Stimulated activated CD8-positive, alpha-beta memory T cell treated with anti-CD3 and anti-CD28 coated beads, Interleukin-4, amount 100 ng/mL, for 48 hours (primary cell): ENCODE data around the gene TMEFF1.
"Not testable (repeated sequence)": the region's sequence is repeated elsewhere in the genome, so short reads cannot be mapped to it uniquely, and the experiment has no call there.

Source experiments
- DNase-seq: peaks from one replicate; pipeline ENCODE4 v3.0.0-alpha.2; 2020

Gene TMEFF1, protein sequence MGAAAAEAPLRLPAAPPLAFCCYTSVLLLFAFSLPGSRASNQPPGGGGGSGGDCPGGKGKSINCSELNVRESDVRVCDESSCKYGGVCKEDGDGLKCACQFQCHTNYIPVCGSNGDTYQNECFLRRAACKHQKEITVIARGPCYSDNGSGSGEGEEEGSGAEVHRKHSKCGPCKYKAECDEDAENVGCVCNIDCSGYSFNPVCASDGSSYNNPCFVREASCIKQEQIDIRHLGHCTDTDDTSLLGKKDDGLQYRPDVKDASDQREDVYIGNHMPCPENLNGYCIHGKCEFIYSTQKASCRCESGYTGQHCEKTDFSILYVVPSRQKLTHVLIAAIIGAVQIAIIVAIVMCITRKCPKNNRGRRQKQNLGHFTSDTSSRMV

DNA sequence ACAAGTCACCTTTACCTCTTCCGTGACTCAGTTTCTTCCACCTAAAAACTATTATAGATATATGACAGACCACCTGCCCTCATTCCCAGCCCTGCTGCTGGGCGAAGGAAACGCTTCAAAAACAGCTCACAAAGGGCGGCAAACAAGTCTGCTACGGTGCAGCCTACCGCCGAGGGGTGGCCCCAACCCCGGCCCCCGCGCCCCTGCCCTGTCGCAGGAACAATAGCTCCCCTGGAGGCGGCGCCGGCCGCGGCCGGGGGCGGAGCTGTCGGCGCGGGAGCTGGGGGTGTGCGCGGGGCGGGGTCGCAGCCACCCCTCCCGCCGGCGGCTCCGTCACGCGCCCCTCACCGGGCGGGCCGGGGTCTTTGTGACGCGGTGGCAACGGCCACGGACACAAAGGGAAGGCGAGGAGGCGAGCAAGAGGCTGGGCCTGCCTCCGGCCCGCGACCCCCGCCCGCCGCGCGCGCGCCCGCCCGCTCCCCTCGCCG is at the start of gene TMEFF1:
TMEFF1 (plus strand) TSS at position 362 of the 488 bp plus-strand sequence. CDS start 396 bp downstream, outside the sequence.
- DNase-seq: peak; percentile 65

DNA sequence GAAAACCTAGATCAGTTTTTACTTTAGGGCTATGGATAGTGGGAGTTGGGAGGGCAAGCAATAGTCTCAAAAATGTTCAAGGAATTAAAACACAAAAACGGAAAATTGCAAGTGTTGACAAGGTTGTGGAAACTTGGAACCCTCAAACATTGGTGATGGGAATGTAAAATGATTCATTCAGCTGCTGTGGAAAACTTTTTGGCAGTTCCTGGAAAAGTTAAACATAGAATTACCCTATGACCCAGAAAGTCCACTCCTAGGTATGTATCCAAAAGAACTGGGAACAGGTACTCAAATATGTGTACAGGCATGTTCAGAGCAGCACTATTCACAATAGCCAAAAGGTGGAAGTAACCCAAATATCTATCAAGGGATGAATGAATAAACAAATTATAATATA is 47.2 kb upstream of the TMEFF1 start:
- no peak for DNase-seq

DNA sequence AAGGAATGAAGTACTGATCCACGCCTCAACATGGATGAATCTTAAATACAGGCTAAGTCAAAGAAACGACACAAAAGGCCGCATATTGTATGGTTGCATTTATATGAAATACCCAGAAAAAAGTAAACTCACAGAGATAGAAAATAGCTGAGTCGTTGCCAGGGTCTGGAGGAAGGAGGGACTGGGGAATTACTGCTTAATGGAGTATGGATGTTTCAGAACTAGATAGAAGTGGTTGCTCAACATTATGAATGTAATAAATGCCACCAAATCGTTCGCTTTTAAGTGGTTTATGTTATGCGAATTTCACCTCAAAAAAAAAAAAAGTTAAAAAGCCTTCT is 46.8 kb upstream of the TMEFF1 start:
- DNase-seq: no peak

DNA sequence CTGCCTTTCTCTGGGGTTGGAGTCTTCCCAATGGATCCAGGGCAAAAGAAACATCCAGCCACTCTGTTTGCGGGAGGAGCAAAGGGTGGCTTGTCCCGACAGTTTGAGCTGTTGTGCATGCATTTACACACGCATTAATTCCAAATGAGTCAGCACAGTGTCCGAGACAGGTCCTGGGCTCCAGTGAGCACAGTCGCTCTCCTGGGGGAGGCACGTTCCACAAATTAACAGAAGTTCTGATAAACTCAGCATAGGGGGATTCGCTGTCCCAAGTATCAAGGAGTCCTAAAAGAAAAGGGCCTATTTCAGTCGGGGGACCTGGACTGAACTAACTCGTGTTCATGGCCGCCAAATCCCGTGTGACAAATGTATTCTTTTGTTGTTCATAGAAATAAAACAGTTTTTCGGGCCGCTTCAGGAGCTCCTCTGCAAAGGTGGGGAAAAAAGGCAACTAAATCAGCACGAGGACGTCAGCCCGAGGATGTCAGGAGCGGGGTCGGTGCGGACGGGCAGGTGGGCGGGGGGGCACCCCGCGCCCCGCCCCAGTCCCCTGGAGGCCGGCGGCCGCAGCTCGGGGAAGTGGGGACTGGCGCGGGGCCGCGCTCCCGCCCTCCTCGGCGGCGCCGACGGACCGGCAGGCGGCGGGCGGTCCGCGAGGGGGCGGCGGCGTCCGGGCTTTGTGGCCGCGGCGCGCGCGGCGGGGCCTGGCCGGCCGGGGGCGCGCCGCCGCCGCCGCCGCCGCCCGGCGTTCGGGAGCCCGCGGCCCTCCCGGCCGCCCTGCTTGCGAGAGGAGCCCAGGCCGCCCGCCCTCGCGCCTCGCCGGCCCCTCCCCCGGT is 46.2 kb upstream of the TMEFF1 start, which contains the start of gene MSANTD3:
MSANTD3 (plus strand) TSS at position 614 of the 836 bp plus-strand sequence. CDS start 14,796 bp downstream, outside the sequence.
- DNase-seq: peak; percentile 69

DNA sequence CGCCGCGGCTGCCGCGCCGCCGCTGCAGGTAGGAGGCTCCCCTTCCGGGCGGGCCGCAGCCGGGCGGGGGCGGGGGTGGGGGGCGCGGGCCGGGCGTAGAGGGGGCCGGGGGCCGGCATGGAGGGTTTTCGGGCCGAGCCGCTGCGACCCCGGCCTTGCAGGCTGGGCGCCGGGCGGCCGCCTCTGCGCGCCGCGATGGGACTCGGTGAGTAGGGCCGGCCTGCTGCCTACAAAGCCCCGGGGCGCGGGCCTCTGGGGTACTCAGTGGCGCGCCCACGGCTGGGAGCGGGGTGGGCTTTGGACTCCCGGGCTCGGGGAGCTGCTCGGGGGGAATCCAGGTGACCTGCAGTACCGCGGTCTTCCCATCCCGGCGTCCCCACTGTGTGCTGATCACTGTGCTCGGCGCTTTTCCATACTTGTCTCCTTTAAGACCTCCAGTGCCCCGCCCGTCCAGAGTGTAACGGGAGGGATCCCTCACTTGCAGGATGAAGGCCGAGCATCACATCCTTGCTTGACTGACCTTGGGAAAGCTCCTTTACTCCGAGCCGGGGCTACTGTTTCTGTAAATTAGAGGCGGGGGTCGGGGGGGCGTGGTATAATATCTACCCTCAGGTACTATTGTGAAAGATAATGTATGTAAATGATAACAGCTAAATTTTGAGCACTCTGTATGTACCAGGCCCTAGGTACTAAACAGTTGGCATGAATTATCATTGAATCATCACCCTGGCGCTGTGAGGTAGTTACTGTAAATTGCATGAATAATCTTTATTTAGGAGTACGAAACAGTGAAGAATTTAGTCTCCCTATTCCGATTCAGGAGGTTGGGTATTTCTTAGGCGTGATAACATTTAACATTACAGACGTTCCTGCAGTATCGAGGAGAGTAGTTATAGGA is 45.3 kb upstream of the TMEFF1 start:
- peak; percentile 53 for DNase-seq

DNA sequence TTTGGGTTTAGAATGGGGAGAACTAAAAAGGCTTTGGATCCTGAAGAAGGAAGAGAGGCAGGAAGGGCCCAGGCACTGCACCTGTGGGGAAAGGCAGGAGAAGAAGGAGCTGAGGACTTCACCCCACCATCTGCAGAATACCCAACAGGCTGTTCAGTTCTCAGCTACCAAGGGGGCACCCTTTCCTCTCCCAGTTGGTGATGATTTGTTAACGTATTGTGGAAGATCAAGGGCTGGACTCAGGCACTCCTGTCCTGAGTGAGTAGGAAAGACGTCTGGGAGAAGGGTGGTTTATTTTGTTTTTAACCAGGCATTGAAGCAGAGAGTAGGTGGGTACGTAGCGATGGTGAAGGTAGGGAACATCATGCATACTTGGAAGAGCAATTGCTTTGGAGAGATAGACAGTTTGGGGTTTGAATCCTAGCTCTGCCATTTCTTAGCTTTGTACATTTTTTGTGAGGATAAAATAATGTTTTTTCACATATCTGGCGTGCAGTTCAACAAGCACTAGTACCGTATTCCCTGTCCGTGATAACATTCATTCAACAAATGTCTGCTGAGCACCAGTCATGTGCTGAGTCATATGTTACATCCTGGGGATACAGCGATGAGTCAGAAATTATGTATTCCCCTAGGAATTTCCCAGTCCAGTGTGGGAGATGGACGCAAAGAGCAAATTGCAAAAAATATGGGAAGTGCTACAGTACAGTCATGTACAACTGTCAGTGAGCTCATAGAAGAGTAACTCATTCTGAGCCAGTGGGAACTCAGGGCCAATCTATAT is 43.9 kb upstream of the TMEFF1 start:
- no peak for DNase-seq

GRCh38 chr9:100430286-100430940 is 42.5 kb upstream of the TMEFF1 start:
- no peak for DNase-seq

GRCh38 chr9:100431886-100432285 is 41.1 kb upstream of the TMEFF1 start:
- DNase-seq: no peak

DNA sequence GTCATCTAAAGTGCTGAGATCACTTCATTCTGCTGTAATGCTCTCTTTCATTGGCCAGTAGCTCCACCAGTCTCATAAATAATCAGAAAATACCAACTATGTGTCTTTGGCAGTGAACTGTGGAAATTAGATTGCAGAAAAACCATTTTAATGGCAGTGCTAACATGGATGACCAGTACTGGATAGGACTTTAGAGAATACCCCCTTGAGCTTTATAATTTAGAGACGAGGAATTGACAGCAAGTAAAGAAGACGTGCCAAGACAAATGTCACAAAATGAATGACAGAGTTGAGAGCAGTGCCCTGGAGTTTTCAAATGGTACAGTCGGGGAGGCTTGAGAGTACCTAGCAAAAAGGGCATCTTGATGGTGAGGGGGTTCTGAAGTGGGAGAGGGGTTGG is 40.2 kb upstream of the TMEFF1 start:
- DNase-seq: no peak

DNA sequence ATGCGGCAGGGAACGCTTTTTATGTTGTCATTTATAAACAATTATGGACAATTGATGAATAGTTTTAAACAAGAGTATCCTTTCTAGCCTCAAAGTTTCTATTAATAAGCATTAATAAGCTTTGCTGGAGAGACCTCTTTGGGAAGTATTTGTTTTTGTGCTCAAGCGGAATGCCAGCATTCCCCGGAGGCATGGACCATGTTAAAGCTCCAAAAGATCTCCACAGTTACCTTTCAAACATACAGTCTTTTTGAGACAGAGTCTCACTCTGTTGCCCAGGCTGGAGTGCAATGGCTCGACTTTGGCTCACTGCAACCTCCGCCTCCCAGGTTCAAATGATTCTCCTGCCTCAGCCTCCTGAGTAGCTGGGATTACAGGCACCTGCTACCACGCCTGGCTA is 36.4 kb upstream of the TMEFF1 start:
- no peak for DNase-seq

- DNase-seq: peak; percentile 86
These were observed 34.8 kb upstream of the TMEFF1 start for GRCh38 chr9:100437860-100438805.

DNA sequence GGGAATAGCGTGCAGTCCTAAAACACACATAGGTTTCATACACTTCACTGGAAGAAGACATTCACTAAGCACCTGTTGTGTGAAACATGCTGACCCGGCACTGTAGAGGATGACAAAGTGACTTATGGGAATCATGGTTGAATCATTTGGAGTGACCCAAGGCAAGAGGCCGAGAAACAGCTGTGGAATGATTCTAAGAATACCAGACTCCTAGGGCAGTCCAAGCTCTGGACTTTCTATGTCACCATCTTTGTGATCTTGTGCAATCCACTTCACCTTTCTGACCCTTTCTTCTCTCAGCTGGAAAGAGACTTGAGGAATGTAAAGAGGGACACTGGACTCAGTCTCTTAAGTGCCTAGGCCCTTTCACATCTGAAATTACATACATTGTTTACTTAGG is 32.9 kb upstream of the TMEFF1 start:
- DNase-seq: no peak

DNA sequence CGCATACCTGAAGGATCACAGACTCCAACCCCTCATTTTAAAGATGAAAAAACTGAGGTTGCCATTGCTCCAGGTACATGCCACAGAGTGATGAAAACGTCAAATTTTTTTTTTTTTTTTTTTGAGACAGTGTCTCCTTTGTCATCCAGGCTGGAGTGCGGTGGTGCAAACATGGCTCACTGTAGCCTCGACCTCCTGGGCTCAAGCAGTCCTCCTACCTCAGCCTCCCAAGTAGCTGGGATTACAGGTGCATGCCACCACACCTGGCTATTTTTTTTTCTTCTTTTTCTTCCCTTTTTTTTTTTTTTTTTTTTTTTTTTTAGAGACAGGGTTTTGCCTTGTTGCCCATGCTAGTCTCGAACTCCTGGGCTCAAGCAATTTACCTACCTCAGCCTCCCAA is 32.5 kb upstream of the TMEFF1 start:
- DNase-seq: not testable (repeated sequence)

GRCh38 chr9:100441911-100442361 is 31.0 kb upstream of the TMEFF1 start:
- no peak for DNase-seq

DNA sequence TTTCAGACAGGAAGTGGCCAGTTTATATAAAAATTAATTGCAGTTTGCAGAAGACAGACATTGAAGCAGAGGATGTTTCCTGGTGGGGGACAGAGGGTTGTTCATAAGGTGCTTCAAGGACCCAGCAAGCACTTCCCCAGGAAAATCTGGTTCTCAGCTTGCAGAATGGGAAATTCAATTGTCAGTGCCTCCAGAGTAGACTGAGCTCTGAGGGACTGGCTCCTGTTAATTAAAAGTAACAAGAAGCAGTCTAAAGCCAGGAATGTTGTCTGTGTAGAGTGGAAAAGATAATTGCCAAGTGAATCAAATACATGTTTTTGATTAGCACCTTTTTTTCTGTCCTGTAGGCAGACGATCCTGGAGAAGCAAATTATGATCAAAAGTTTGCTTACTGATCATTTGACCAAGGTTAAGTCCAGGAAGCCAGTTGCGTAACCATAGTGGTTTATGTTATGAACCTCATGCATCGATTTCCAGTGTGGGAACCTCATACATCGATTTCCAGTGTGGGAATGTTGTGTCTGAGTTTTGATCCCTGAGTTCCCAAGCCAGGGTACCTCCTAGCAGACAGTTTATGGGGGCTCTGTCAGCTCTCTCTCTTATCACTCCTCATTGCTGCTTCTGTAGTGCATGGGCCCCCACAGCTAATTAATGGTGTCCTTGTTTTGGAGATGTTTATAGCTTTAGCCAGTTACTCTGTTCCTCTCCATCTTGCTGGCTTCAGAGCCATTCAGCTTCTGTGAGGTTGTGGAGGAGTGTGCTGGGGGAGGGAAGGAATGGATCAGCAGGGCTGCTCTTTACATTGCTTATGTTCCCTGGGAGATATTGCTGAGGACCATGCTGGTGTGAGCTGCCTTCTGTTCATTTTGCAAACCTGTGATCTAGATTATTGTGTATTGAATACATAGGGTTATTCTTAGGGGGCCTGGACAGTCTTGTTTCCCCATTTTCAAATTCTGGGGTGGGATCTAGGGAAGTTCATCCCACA is 28.9 kb upstream of the TMEFF1 start:
- DNase-seq: no peak

DNA sequence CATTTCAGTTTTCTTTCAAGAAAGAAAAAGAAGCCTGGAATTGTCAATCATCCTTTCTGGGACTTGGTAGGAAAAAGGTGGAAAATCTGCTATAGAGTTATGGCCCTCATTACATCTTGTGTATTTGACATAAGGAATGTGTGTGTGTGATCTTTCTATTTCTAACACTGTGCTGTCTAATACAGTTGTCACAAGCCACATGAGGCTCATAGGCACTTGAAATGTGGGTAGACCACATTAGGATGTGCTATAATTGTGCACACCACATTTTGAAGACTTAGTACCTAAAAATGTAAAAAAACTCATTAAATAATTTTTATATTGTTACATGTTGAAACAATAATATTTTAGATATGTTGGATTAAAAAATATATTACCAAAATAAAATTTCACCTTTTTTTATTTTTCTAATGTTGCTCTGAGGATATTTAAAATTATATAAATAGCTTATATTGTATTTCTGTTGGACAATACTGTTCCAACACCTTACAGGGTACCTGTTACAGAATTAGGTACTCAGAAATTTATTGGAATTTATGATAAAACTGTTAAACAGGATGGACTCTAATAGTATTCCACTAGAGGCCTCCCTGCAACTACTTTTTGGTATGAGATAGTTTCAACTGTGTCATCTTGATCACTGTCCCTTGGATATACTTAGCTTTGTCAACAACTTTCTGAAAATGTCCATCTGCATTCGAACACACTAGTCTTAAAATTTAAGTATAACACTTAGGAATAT is 27.6 kb upstream of the TMEFF1 start:
- DNase-seq: no peak

DNA sequence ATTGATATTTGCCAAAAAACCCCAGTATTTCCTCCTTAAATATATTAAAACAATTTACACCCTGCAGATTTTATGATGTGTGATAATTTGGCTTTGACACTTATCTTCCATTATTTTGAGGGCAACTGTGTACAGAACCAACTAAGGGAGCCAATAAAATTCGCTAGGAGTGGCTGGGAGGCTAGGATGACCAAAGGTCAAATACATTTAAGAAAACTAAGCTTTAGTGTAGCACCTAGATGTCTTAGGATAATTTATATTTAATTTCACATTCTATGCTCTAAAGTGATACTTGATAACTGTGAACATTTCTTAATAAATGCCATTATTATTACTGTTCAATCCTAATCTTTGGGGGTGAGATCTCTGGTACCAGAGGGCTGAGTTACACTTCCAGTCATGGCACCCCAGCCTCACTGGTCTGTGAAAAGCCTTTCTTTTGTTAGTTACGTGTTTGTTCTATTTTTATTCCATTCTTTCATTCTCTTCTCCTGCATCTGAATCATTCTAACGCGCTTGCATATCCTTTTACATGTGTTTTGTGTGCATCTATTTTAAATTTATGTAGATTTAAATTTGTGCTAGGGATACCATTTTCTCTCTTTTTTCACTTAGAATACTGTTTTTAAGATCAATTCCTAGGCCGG is 26.9 kb upstream of the TMEFF1 start:
- DNase-seq: no peak

DNA sequence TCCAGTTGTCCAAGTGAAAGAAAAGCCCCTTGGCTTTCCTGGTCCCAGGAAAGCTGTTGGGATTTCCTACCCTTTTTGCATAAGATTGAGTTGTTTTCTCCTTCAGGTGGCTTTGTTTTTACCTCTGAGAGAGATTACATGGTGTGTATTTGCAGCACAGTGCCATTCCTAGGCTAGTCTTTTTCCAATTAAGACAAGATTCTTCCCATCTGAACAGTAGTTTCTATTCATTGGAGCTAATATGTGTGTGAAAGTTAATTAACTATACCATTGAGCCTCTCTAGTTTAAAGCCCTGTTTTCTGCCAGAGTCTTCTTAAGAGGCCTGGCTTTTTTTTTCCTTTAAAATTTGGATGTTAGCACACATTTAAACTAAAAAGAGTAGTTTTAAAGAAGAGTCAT is 25.9 kb upstream of the TMEFF1 start:
- DNase-seq: no peak
